HK-2 (cell line): ENCODE data around the gene TBX2.

Experiments used
- DNase-seq: peaks from one replicate; pipeline ENCODE4 v3.0.0-alpha.2; 2018; ENCODE audit not compliant: unreplicated experiment

Gene TBX2

DNA sequence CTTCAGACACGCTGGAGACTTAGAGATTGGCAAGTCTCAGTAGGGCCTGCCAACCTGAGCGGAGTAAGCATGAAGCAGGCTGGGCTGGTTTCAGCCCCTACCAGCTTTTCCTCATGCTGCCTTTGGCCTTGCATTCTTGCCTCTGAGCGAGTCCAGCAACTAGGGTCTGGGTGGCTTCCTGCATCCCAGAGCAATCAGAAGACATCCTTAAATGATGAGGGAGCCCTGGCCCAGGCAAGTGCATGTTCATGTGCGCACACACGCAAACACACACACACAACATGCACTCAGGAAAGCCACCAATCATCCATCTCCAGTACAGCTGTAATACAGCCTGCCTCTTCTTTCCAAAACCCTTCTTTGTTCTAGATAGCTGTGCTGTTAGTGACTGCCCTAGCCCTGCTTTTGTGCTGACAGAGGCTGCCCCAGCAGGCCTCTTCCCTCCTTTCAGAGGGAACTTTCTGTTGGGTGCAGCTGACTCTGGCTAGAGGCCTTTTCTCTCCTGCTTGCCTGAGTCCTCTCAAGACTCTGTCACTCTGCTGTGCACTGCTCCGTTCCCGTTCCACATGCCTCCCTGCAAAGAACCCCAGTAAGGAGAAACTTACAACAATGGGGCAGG lies 30.7 kb upstream of the TBX2 start:
- DNase-seq = no peak

DNA sequence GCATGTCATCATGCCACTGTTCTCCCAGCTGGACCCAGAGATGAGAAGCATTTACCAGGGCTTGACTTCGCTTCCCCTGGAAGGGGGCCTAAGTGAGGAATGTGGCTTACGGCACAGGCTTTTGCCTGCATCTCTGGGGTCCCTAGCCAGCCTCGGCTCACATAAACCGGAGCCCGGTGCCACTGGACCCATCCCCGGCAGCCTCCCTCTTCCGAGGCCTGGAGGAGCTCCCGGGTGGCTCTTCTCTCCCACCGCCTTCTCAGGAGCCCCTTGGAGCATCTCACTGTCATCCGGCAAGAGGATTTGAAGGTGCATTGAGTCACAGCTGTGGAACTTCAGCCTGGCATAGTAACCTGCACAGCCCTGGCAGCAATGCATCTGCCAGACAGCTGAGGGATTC lies 29.9 kb upstream of the TBX2 start:
- DNase-seq = no peak

DNA sequence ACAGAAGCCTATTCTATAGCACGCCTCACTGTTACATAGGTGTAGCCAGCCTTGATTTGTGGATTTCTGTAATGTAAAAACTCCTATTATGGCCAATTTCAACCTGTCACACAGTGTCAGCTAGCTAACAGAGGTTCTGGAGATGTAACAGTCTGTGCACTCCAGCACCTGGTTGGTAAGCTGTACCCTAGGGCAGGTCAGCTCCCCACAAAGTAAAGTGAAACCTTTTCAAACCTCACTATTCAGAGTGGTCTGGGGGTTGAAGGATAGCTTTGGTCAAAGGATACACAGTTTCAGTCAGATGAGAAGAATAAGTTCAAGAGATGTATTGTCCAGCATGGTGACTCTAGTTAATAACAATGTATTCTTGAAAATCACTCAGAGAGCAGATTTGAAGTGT lies 28.5 kb upstream of the TBX2 start:
- DNase-seq = no peak

DNA sequence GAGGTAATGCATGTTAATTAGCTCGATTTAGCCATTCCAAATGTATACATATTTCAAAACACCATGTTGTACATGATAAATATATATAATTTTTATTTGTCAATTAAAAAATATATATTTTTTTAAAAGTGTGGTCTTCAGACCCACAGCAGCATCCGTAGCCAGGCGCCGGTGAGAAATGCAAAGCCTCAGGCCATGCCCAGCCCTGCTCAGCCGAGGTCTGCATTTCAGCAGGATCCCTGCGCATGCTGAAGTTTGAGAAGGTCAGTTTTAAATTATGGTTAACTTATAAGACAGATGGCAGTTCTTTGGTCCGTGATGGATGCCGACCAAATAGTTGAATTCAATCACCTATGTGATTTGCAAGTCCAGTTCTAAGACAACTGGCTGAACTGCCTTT lies 28.0 kb upstream of the TBX2 start:
- DNase-seq = no peak

DNA sequence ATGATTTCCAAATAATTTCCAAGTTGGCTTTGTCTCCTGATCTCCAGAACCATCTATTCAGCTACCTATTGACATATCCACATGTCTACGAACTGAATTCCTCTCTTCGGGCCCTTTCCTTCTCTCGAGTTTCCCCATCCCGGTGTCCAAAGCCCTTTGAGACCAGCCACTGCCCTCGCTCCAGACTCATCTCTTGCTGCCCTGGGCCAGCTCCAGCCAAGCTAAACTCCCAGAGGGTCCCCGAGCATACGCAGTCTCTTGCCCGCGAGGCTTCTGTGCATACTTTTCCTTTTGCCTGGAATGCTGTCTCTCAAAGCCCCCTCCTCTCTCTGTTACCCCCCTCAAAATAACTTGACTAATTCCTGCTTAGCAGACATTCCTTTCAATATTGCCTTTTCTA lies 27.2 kb upstream of the TBX2 start:
- no peak for DNase-seq

DNA sequence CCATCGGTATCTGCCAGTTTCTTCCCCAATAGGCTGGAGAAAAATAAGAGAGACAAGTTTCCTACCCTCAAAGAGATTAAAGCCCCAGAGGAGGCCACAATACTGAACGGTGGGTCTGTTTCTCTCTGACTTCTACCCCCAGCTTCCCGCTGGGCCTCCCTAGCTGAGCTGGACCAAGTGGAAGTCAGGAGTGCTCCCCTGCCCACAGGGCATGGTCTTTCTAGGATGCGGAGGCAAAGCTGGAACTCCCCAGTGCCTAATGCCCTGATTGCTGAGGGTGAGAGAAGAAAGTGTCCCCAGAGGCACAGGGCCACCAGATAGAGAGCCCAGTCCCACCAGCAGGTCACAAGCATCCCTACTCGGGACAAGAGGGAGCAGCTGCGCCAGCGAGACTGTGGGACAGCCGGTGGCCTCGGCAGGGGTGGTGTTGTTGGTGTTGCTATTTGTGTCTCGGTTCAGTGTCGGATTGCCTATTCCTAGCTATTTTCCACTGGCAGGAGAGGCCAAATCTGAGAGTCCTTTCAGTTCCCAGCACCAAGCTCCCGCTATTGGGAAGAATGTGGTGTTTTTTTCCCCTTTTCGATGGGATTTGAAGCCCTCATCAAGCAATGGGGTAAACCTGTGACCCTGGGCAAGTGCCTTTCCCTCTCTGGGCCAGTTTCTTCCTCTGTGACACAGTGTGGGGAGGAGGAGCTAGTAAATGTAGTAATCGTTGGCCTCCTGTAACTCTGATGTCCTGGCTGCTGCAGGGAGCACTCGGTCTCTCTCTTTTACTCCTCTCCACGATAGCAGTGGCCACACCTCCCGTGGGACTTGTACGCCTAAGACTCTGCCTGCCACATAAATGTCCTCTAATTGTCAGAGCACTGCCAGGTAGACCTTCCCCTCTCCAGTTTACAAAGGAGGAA lies 22.5 kb upstream of the TBX2 start:
- no peak for DNase-seq

DNA sequence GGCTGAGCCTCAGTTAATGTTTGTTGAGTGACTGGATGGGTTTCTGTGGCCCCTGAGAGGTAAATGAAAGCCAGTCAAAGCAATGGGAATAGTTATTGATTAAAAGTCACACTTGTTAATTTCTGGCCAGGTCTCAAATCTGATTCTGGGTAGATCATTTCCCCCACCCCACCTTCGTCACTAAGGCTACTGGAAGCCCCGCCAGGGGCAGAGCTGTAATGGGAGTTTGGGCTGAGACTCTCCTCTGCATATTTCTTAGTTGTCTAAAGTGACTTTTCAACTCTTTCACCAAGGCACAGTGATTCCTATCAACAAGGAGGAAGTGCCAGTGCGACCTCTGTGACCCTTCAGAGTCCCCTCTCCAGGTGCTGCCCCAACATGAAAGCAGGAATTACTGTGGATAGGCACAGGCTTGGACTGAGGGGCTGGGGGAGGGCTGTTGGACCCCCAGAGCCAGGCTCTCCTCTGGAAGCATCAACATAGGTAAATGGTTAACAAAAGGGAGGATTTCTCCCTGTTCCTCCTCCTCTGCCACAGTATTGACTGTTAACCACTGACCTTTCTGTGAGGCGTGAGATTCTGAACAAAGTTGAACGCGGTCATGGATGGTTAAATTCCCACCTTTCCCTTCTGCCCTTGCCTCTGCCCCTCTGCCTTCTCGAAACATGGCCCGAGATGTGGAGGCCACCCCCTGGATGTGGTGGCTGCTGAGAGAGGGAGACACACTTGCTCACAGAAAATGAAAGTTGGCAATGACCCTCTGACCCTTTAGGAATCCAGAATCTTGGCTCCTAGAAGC lies 20.8 kb upstream of the TBX2 start:
- no peak for DNase-seq

DNA sequence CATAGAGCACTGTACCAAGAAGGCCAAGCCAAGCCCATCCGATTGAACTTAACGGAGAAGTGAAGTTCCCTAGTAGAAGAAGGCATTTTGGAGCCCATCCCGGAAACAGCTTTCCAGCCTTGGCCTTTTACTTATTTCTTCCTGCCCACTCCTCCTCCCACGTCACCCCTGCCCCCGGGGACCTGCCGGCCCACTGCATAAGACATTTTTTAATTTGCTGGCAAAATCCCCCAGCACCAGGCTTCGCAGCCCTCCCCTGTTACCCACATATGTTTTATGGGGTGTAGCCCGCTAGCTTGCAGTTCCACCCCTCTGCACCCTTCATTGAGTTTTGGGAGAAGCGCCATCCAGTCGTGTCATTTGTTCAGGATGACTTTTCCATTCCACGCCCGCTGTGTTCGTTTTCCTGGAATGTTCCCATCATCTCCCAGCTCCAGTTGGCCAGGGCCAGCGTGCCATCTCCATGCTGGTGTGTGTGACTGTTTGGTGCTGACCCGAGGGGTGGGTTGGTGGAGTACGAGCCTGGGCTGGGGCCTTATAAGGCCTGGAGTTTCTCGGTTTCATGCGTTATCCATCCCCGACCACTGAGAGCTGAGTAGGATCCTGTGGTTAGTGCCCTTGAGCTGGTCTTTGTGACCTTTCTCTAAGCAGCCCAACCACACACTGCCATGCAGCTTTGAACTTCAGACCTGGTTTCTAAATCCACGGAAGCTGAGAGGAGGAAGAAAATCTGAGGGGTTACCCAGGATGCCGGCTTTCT lies 20.0 kb upstream of the TBX2 start:
- no peak for DNase-seq

DNA sequence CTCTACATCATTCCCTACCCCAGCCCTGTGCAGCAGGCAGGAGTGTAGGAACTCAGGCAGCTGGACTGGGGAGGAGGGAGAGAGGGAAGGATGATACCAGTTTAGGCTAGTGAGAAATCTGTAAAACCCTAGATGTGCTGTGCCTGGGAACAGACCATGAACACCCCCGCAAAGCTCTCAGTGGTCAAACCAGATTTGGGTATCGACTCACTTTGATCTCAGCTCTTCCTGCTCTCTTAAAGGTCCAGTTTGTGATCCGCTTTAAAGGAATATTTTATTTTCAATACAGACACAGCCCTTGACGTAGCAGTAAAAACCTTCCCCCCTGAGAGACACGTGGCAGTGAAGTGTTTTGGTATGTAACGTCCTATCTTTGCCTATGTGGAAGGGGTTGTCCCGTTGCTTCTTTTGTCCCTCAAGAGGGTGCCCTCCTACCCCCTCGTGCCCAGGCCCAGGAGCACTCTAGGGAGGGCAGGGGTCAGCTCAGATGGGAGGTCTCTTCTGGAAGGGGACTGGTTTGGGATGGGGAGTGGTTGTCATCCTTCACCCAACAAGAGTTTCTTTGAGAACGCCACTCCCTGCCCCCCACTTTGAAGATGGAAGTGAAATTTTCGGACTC lies 19.3 kb upstream of the TBX2 start:
- no peak for DNase-seq

DNA sequence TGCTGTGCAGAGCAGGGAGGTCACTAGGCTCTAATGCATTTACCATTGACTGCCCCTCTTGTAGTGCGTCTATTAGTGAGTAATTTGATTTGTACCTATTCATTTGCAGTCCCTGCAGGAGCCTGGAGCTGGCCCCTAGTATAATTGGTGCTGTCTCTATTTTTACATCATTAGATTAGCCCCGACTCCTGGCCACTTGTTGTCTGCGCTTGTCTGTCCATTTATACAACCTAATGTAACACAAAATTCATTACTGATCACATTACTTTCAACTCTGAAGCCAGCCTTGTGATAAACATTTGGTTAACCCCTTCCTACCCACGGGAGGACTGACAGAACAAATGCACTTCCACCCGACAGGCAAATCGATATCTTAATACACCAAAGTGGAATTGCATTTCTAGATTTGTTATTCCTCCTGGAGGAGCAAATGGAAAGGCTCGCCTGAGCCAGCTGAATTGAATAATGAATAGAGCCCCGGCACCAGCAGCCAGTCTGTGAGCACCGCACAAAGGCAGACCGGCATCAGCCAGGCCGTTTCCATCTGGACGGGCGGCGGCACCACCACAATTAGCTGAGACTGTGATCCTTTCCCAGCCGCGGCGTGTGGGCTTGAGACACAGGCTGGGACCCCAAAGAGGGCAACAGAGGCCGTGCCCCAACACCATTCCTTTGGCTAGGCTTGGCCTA lies 18.7 kb upstream of the TBX2 start:
- no peak for DNase-seq

DNA sequence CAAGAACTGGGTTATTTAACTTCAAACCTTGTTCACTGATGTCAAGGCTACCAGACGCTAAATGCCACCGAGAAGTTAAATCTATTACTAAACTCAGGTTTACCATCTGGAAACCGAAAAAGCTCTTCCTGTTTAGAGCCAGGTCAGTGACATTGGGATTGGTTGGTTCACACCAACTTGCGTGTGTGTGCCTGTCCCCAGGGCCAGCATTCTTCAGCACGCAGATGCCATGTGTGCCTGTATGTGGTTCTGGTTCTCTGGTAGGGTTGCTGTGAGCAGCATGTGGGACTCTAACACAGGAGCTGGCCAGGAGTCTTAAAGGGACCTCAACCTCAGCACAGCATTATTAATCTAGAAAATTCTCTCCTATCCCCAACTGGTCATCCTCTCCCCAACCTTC lies 18.1 kb upstream of the TBX2 start:
- no peak for DNase-seq

DNA sequence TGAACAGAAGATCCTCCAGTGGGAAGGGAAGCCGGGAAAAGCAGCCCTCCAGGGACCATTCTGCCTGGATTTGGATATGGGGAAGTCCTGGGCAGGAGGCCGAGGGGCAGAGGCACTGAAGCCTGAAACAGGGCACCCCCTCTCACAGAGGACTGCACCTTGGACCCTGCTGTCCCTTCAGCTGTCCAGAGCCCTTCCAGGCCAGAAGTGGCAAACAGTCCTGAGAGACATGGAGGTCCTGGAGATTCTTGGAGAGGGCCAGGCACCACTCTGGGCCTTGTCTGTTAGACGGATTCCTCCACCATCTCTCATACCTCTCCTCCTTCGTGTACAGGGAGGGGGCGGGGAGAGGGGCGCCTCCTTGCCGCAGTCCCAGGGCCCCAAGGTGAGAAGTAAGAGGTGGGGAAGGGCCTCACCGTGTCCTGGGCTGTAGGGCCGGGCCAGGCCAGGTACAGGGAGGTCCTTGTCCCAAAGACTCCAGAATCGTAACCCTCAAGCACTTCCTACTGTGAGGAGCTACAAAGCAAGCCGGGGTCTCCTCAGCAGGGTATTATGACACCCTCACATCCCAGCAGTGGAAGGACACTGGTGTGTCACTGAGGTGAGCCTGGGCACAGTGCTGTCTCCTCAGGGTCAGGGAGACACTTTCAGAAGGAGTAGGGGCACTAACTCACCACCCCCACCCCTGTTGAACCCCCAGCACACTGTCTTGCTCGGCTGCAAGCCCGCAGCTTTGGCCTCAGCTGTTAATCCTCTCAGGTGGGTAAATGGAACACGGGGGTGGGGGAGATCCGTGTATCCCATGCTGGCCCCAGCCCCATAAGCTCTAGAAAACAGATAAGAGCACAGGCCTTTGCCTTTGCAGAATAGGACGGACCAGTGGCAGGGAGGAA lies 16.6 kb upstream of the TBX2 start:
- DNase-seq = no peak

DNA sequence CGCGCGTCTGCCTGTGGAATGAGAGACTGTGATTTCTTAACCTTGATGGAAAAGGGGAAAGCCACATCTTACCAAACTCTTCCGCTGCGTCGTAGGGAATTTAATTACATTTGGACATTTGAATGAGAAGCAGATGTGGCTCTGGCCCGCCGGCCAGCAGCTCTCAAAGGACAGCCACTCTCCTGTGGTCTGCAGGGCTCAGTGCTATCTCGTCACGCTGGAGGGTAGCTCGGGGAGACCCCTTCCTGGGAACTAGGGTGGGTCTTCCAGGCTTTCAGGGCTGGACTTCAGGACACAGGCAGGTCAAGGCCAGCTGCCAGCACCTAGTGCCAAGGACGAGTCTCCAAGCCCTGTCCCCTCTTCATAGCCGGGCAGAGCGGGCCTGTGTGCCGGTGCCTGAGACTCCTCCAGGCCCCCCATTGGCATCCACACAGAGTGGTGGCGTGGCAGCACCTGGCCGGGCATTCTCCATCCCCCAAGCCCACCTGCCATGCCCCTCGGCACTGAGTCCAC lies 15.9 kb upstream of the TBX2 start:
- DNase-seq = no peak

DNA sequence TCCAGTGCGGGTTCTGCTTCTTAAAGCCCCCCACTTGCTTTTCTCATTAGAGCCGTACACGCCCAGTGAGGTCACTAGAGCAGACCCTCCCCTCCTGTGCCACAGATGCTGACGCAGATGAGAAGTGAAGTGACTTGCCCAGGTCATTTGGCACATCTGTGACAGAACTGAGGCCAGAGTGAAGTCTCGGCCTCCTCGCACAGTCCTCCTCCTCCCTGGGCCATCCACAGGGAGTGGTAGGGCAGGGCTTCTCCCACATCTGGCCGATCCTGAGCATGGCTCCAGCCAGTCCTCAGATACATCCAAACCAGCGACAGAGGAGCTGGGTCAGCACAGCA lies 15.3 kb upstream of the TBX2 start:
- no peak for DNase-seq

DNA sequence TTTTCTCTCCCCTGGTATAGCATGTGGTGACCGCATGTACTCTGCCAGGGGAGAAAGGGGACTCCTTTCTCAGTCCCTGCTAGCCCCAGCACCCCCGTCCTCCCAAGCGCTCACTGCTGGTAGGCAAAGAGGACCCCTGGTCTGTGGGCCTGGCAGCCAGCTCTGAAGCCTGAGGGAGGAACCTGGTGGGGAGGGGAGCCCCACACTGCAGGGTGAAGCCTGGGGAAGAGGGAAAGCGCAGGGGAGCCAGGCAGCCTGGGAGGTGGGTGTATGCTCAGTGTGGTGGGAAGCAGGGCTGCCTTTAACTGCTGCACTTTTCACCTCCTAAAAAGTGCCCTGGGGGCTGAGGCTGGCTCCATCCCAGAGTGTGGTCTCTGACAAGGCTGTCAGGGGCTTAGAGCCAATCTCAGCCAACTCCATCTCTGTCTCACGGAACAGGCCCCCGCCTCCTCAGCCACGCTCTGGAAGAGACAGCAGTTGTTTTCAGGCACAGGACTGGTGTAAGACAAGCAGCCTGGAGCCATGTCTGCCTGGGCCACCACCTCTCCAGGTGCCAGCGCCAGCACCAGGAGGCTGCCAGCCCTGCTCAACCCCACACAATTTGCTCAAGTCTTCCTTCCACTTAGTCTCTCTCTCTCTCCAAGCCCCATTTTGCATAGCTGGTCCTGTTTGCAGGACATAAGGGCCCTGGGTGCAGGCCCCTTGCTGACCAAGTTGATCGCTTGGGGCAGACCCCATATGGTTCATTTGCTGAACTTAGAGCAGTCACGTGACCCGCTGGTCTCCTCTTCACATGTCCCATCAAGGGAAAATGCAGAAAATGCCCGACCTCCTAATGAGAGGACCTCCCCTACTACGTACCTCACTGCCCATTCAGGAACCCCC lies 14.7 kb upstream of the TBX2 start:
- no peak for DNase-seq

DNA sequence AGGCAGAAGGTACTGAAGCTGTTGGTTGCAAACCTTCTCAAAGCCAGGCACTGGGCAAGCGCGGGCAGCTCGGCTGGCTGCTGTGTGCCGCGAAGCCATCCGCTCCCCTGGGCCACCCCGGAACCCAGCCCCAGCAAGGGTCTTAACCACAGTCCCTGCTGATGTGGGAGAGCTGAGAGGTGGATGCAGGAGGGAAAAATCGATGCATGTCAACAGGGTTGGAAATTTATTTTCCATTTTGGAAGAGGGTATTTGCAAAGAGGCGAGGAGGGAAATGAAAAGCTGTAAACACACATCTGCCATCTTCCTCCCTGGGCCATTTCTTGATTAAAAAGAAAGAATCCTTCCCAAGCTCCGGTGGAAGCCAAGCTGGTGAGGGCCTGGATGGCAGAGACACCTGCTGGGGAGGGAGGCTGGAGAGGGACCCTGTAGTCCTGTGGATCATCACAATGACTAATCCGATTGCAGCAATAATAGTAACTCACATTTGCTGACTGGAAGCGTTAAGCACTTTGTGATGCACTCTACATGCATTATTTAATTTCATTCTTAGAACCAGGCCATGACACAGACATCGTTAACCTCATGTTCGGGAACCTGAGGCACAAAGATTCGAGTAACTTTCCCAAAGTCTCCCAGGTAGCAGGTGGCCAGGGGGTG lies 13.9 kb upstream of the TBX2 start:
- no peak for DNase-seq

DNA sequence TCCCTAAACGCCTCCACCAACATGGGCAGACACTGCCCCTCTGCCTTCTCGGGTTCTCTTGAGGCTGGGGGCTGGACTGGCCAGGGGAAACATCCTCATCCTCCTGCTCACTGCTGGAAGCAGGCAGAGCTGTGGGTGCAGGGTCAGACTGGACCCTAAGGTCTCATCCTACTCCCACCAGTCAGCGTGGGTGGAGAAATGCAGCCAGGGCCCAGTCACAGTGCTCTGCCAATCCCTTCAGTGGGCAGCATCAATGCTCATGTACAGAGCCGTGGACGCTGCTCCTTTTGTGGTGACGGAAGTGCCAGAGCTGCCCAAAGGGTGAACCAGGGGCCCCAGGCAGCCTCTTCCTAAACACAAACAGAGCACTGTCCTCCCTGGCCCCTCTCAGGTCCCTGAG lies 13.4 kb upstream of the TBX2 start:
- no peak for DNase-seq

DNA sequence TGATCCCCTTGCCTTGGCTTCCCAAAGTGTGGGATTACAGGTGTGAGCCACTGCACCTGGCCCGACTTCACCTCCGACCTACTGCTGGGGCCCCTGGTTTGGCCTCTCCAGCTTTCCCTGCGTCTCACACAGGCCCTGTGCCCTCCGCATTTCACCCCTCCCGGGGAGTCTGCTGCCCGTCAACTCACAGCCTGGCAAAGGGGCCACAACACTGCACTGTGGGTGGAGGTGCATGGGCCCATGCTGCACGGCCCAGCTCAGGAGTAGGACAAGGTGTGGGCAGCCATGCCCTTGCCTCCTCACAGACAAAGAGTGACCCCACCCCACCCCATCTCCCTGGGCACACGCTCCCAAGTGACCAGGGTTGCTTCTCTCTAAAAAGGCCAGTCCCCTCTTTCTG lies 12.6 kb upstream of the TBX2 start:
- DNase-seq = no peak
